Right lobe of liver (tissue), 6 donors: ENCODE data around the gene ALDH1A3. TPM values are rescaled to one million over a fixed set of nuclear protein-coding genes. Genes with fewer than 3 reads are reported as not detected.

ENCODE experiments used
- ATAC-seq, 4 donors: fragments of 200-7000 bp; cut with Tn5 transposase; one replicate each; pipeline ENCODE4 v1.9.1; 2020; ENCODE audit warnings: mild to moderate bottlenecking in 4 of 4, moderate library complexity in 4 of 4
- DNase-seq, 3 donors: peaks; one replicate each; pipeline ENCODE4 v3.0.0-alpha.2; 2020
- H3K27ac ChIP-seq, 3 donors: fragments of 200-600 bp; one replicate each; pipeline ENCODE4 v1.8.0; 2022
- H3K27me3 ChIP-seq, 2 donors: fragments of 200-600 bp; one replicate each; pipeline ENCODE4 v1.8.0; 2022
- H3K36me3 ChIP-seq, 4 donors: fragments of 200-600 bp; sonication (generic) in 1 of 4; one replicate each; pipeline versions ENCODE4 v1.5.1 to v1.8.0; 2017 to 2022; ENCODE audit warnings: control low read depth in 1 of 4
- H3K4me1 ChIP-seq, 4 donors: fragments of 200-600 bp; sonication (generic) in 1 of 4; one replicate each; pipeline versions ENCODE4 v1.5.1 to v1.8.0; 2017 to 2022; ENCODE audit warnings: control low read depth in 1 of 4
- H3K4me3 ChIP-seq, 3 donors: fragments of 200-600 bp; one replicate each; pipeline ENCODE4 v1.8.0; 2022
- H3K9me3 ChIP-seq, 4 donors: fragments of 200-600 bp; sonication (generic) in 1 of 4; one replicate each; pipeline versions ENCODE4 v1.5.1 to v1.8.0; 2017 to 2022; ENCODE audit warnings: control low read depth in 1 of 4
- CTCF ChIP-seq, 4 donors: fragments of 200-600 bp in 3 of 4; fragments of 450-650 bp in 1 of 4; IDR thresholded peaks; one replicate each; pipeline versions ENCODE4 v1.5.1 to v1.8.0; 2016 to 2022; ENCODE audit warnings: antibody characterized with exemption in 4 of 4, mild to moderate bottlenecking in 2 of 4
- POLR2A ChIP-seq: fragments of 450-650 bp; IDR thresholded peaks from one replicate; pipeline ENCODE4 v1.6.1; 2017; ENCODE audit warnings: antibody characterized with exemption, mild to moderate bottlenecking
- WGBS: methylation state at CpG from one replicate; pipeline ENCODE4 v1.1.6; 2018; ENCODE audit warnings: low coverage, low lambda C conversion rate; ENCODE audit not compliant: insufficient coverage; ENCODE audit errors: missing lambda C conversion rate; 5-methylcytosine and 5-hydroxymethylcytosine counted together
- intact Hi-C, 2 donors: fragments of 100-400 bp; cut with DNase I; formaldehyde crosslinking; loops; one replicate each; pipeline versions ENCODE4 v1.11.2 to v1.14.1; 2022
- total RNA-seq, 6 experiments: library from RNA; depleted of rRNA in 2 of 6; stranded (reverse); fragments of >200 nt in 2 of 6; fragmentation: NEBNext Ultra II Directional in 3 of 6; extraction: Animal tissue kit (Norgen Biotek cat#: 25700) in 3 of 6; gene quantifications; one replicate each; pipeline versions ENCODE4 v1.1.0 to v1.2.4, GENCODE V29; 2016 to 2023
- donor health status: DM: no; HTN: yes; CAD: no.
- donor health status: DM: no; HTN: no; CAD: no.
- donor health status: DM: no; HTN: no; CAD: no.
- donor health status: DM: no; HTN: yes; CAD: no.
- donor health status: DM: no; HTN: yes; CAD: no.

The ALDH1A3 gene
- total RNA-seq, 6 experiments from 2014 or later = 1.6 to 7.8 (median 4.2) TPM

- no peaks in the 10 kb centered on the region for H3K4me1 ChIP-seq
- H3K36me3 ChIP-seq = no peaks in the 10 kb centered on the region
- no peak overlapping the region for H3K4me3 ChIP-seq
- ATAC-seq = no peak
- H3K27ac ChIP-seq = no peak overlapping the region
- TF ChIP-seq CTCF (IDR thresholded peaks at IDR 0.05) (no peak), POLR2A (no peak)
- DNase-seq = peak in 1 of 3 donors; percentile 20
- intact Hi-C loops = no loop called here
- H3K9me3 ChIP-seq = no peaks in the 10 kb centered on the region
- 32% methylated on average over 2 of the region's 5 CpGs for WGBS
- H3K27me3 ChIP-seq = no peaks in the 10 kb centered on the region
Measured at GRCh38 chr15:100899601-100900000, 20.0 kb downstream of the ALDH1A3 start.

GRCh38 chr15:100900136-100900794 lies 20.6 kb downstream of the ALDH1A3 start:
- DNase-seq = peak in 1 of 3 donors; percentile 25
- WGBS = 63% methylated on average over 13 of the region's 13 CpGs
- H3K9me3 ChIP-seq = no peaks in the 10 kb centered on the region
- H3K36me3 ChIP-seq = no peaks in the 10 kb centered on the region
- no peak for ATAC-seq
- H3K27me3 ChIP-seq = no peaks in the 10 kb centered on the region
- no peak overlapping the region for H3K4me3 ChIP-seq
- H3K27ac ChIP-seq = no peak overlapping the region
- intact Hi-C loops = no loop called here
- no peaks in the 10 kb centered on the region for H3K4me1 ChIP-seq
- TF ChIP-seq POLR2A (no peak), CTCF (IDR thresholded peaks at IDR 0.05) (no peak)

GRCh38 chr15:100900795-100901169 lies 21.2 kb downstream of the ALDH1A3 start:
- DNase-seq (peak in 1 of 3 donors; percentile 37), ATAC-seq (no peak)
- TF ChIP-seq POLR2A = no peak
- no peak for TF ChIP-seq CTCF (IDR thresholded peaks at IDR 0.05)
- Histone ChIP-seq H3K27me3 (no peaks in the 10 kb centered on the region), H3K36me3 (no peaks in the 10 kb centered on the region), H3K4me3 (no peak overlapping the region), H3K27ac (no peak overlapping the region), H3K4me1 (no peaks in the 10 kb centered on the region), H3K9me3 (no peaks in the 10 kb centered on the region)
- 60% methylated on average over 5 of the region's 9 CpGs for WGBS
- intact Hi-C loops = no loop called here

- 30% methylated on average over 2 of the region's 3 CpGs for WGBS
- Histone ChIP-seq H3K27ac (no peak overlapping the region), H3K4me1 (no peaks in the 10 kb centered on the region), H3K4me3 (no peak overlapping the region), H3K9me3 (no peaks in the 10 kb centered on the region), H3K36me3 (no peaks in the 10 kb centered on the region), H3K27me3 (no peaks in the 10 kb centered on the region)
- ATAC-seq (peak in 1 of 4 donors; percentile 22), DNase-seq (peak in 1 of 3 donors; percentile 8)
- TF ChIP-seq POLR2A (no peak), CTCF (IDR thresholded peaks at IDR 0.05) (no peak)
- intact Hi-C loops = no loop called here
Measured at GRCh38 chr15:100901296-100901695, 21.7 kb downstream of the ALDH1A3 start.
